ENCODE measurements around the gene WNT4.

- TF ChIP-seq, protein P1, sequence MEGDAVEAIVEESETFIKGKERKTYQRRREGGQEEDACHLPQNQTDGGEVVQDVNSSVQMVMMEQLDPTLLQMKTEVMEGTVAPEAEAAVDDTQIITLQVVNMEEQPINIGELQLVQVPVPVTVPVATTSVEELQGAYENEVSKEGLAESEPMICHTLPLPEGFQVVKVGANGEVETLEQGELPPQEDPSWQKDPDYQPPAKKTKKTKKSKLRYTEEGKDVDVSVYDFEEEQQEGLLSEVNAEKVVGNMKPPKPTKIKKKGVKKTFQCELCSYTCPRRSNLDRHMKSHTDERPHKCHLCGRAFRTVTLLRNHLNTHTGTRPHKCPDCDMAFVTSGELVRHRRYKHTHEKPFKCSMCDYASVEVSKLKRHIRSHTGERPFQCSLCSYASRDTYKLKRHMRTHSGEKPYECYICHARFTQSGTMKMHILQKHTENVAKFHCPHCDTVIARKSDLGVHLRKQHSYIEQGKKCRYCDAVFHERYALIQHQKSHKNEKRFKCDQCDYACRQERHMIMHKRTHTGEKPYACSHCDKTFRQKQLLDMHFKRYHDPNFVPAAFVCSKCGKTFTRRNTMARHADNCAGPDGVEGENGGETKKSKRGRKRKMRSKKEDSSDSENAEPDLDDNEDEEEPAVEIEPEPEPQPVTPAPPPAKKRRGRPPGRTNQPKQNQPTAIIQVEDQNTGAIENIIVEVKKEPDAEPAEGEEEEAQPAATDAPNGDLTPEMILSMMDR (IDR thresholded peaks at IDR 0.05; ENCODE audit: low read depth, low read length, poor library complexity, severe bottlenecking), result no peak
- no peak for TF ChIP-seq EZH2phosphoT487 (IDR thresholded peaks at IDR 0.05; ENCODE audit: borderline replicate concordance, low read length)
Observed at GRCh38 chr1:22158654-22159053, 15.8 kb upstream of the WNT4 start.

Data from DOHH2 (cell line).